ENCODE results near the gene STPG3. TPM values are rescaled to one million over a fixed set of nuclear protein-coding genes. Genes with fewer than 3 reads are reported as not detected.

Gene STPG3
- total RNA-seq, 2 experiments from 2014 or later: not detected

DNA sequence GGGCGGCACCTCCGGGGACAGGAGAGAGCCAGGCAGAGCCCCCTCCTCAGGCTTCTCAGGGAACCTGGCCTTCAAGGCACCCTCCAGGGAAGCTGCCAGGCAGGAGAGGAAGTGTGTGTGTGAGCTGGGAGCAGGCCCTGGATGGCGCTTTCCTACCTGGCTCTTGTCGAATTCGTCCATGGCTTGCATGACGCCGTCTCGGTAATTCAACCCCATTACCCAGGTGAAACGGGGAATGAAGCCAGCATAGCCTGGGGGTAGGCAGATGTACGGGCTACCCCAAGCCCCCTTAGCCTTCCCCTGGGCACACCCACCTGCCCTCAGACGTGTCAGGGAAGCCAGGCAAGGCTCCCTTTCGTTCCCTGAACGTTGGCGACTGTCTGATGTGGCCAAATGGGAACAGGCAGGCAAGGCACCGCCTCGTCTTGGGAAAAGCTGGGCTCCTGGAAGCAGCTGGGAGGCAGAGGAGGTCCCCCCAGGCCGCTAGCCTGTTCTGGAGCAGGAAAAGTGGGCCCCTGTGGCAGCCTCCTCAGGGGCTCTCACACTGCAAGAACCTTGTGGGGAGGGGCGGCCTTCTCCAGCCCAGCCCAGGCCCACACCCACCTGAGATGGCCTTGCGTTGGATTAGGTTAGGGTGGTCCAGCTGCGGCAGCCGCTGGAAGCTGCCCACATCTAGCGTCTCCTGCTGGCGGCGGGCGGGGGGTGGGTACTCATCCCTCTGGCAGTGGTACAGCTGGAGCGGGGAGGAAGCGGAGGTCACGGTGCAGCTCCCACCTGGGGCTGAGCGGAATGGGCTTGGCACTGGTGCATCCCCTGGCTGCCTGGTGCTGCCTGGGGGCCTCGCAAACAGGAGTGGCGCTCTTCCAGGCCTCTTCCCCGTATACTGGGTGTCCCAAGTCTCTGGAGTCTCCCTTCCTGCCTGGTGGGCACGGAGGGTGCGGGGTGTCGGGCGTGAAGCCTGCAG is 6.3 kb upstream of the STPG3 start:
- no peak overlapping the region for H3K4me3 Mint-ChIP-seq
- CTCF ChIA-PET: no interaction called here
- intact Hi-C loops (cut with micrococcal nuclease): loop anchor here (5.0 to 10.0 kb wide), 4 partner anchors 42 to 832 kb away; partner anchors contain the start of genes ANAPC2, ENTR1, PMPCA and SEC16A

DNA sequence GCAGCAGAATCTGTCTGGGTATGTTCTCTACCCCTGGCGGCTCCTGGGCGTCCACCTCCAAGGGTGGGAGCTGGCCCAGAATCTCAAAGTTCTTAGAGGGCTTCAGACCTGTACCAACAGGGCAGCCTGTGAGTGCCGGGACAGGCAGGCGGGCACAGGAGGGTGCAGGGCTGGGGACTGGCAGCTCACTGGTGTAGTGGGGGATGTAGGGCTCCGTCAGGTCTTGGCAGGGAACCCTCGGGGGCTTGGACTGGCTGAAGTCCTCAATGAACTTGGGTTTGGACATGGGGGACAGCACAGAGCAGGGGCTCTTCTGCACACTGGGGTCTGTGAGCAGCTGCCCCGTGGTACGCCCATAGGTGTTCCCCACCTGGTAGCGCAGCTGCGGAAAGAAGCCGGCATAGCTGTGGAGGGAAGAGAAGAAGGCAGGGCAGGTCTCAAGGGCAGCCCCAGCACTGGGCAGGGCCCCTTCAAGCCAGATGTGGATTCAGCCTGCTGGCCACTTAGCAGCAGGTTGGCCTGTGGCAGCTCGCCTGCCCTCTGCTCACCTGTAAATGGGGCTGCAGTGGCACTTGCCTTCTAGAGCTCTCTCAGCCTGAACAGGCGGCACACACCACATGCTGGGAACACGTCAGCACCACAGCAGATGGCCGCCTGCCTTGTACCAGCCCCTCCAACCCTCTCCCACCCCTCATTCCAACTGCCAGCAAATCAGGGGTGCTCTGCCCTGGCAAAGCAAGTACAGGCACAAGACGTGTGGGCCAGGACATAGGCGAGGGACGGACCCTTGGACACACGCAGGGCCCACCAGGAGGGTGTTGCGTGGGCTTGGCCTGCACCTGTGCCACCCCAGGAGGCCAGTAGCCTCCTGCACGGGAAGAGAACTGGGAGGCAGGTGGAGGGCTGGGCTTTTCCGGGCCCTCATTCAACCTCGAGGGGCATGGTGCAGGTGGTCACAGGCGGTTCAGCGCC is 5.3 kb upstream of the STPG3 start:
- CTCF ChIA-PET: no interaction called here
- Mint-ChIP-seq H3K36me3 (ENCODE audit: low read depth) (peaks cover 20% of the 10 kb centered on the region), H3K4me3 (no peak overlapping the region), H3K4me1 (ENCODE audit: low read depth) (peaks cover 13% of the 10 kb centered on the region), H3K27me3 (ENCODE audit: low read depth) (no peaks in the 10 kb centered on the region), H3K9me3 (no peaks in the 10 kb centered on the region), H3K27ac (no peak overlapping the region)
- no peak for DNase-seq
- intact Hi-C loops (cut with micrococcal nuclease): loop anchor here (10.0 kb wide), 1 partner anchor 761 kb away; the partner anchor contains the start of gene SEC16A

More for the DNA sequence above, 6.3 kb upstream of the STPG3 start:
- Mint-ChIP-seq H3K27me3 (ENCODE audit: low read depth) (no peaks in the 10 kb centered on the region), H3K9me3 (no peaks in the 10 kb centered on the region), H3K36me3 (ENCODE audit: low read depth) (peaks cover 20% of the 10 kb centered on the region), H3K27ac (no peak overlapping the region), H3K4me1 (ENCODE audit: low read depth) (peaks cover 15% of the 10 kb centered on the region)
- no peak for DNase-seq

DNA sequence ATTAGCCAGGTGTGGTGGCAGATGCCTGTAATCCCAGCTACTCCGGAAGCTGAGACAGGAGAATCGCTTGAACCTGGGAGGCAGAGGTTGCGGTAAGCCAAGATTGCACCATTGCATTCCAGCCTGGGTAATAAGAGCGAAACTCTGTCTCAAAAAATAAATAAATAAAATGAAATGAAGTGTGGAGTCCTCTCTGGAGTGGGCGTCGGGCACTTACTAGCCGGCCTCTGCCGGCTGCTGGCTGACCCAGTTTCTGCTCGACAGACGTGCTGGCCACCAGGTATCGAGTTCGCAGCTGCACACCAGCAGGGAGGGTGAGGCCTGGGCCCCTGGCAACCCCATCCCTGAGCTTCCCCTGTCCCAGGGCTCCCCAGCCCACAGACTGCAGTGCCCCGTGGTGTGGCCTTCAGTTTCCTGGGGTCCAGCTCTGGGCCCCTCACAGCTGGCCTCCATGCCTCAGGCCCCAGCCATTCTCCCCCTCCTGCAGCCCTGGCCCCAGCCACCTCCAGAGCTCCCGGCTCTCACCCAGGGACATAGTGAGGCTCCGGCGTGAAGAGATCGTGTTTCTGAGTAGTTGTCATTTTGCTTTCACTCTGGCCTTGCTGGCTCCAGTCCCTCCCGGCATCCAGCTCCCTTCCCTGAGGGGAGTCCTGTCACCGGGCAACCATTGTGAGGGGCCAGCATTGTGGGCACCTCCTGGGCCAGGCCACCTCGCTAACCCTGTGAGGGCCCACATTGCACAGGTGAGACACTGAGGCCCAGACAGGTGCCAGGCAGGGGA is 3.8 kb upstream of the STPG3 start:
- intact Hi-C loops (cut with micrococcal nuclease): loop anchor here (10.0 kb wide), 1 partner anchor 763 kb away; the partner anchor contains the start of gene SEC16A
- Mint-ChIP-seq H3K9me3 (no peaks in the 10 kb centered on the region), H3K27me3 (ENCODE audit: low read depth) (no peaks in the 10 kb centered on the region), H3K36me3 (ENCODE audit: low read depth) (peaks cover 11% of the 10 kb centered on the region), H3K4me1 (ENCODE audit: low read depth) (peaks cover 11% of the 10 kb centered on the region), H3K4me3 (no peak overlapping the region), H3K27ac (no peak overlapping the region)
- CTCF ChIA-PET: interaction anchor here (1.1 to 1.5 kb wide), 2 partner anchors 9 to 11 kb away, joined by 3 to 4 read pairs; no protein-coding TSS in a partner anchor
- no peak for DNase-seq

DNA sequence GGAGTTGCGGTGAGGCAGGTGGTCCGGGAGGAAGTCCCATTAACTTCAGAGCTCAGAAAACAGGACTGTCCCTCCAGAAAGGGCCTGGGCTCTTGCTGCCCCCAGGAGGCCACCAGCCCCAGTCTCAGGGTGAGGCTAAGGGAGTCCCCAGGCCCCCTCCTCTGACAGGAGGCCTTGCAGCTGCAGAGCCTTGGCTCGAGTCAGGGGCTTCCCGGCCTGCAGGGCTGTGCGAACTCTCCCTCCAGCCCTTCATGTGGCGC is 3.2 kb upstream of the STPG3 start:
- no peak overlapping the region for H3K4me3 Mint-ChIP-seq
- peaks cover 5% of the 10 kb centered on the region for H3K4me1 Mint-ChIP-seq (ENCODE audit: low read depth)
- no peaks in the 10 kb centered on the region for H3K27me3 Mint-ChIP-seq (ENCODE audit: low read depth)
- H3K9me3 Mint-ChIP-seq: no peaks in the 10 kb centered on the region
- intact Hi-C loops (cut with micrococcal nuclease): loop anchor here (10.0 kb wide), 1 partner anchor 763 kb away; the partner anchor contains the start of gene SEC16A
- no peak overlapping the region for H3K27ac Mint-ChIP-seq
- DNase-seq: no peak
- CTCF ChIA-PET: interaction anchor here (1.5 kb wide), 1 partner anchor 9 kb away, joined by 4 read pairs; no protein-coding TSS in a partner anchor
- H3K36me3 Mint-ChIP-seq (ENCODE audit: low read depth): peaks cover 6% of the 10 kb centered on the region

DNA sequence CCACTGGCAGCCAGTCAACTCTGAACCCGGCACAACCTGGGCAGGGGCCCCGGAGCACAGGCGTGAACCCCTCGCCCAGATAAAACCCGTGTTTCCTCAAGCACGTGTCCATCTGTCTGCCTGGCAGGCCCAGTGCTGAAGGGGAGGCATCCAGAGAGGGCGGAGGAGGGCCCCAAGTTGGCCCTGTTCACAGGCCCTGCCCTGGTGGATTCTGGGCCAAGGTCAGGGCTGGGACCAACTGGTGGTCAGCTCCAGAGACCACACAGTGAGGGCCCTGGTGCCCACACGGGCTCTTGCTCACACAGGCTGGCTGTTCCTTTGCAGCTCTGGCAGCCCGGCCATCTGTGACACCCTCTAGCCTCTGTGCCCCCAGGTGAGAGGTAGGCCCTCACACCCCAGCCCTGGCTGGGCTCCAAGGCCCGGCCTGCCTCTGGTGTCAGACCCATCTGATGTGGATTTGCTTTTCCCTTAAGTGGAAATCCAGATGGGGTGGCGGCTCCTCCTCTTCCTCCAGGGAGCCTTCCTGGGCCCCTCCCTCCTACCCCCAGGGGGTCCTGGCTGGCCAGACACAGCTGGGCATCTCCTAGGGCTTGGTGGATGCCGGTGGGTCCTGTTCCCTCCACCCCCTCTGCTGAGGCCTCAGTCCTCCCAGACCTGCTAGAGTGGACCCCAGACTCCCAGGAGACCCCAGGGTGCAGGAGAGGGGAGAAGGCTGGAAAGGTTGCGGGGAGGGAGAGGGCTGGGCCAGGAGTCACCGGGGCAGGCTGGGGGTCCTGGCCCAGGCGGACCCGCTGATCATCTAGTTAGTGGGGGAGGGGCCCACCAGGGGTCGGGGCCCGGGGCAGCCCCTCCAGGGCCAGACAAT is 525 bp upstream of the STPG3 start:
- H3K9me3 Mint-ChIP-seq: no peaks in the 10 kb centered on the region
- peaks cover 6% of the 10 kb centered on the region for H3K4me1 Mint-ChIP-seq (ENCODE audit: low read depth)
- CTCF ChIA-PET: interaction anchor here (0.8 to 1.1 kb wide), 2 partner anchors 17 to 131 kb away, joined by 3 read pairs; no protein-coding TSS in a partner anchor
- H3K27ac Mint-ChIP-seq: no peak overlapping the region
- intact Hi-C loops (cut with micrococcal nuclease): no loop called here
- no peak for DNase-seq
- H3K27me3 Mint-ChIP-seq (ENCODE audit: low read depth): no peaks in the 10 kb centered on the region
- no peaks in the 10 kb centered on the region for H3K36me3 Mint-ChIP-seq (ENCODE audit: low read depth)
- no peak overlapping the region for H3K4me3 Mint-ChIP-seq

DNA sequence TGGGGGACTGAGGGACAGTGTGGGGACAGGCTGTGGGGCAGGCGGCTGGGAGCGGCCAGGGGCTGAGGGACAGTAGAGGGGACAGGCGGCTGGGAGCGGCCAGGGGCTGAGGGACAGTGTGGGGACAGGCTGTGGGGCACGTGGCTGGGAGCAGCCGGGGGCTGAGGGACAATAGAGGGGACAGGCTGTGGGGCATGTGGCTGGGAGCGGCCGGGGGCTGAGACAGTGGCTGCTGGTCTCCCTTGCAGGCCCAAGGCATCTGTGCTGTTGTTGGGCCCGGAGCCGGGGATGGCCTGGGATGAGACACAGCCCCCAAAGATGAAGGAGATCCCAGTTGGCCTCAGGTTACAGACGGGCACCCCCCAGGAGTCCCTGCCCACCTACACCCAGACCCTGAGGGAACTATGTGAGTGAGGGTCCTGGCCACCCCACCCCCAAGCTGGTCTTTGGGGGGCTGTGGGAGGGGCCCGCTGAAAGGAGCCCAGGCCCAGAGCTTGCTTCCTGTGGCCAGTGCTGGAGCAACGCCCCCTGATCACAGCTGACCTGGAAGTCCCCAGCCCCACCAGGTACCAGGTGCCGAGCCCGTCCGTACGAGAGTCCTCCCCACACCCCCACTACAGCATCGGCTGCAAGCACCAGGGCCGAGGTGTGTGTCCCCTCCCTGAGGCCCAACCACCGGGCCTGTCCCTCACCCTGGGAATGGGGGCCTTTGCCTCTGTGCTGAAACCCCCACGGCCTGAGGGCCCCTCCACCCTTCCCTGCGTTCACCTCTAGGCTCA is 593 bp downstream of the STPG3 start:
- Mint-ChIP-seq H3K4me1 (ENCODE audit: low read depth) (peaks cover 12% of the 10 kb centered on the region), H3K4me3 (no peak overlapping the region), H3K27me3 (ENCODE audit: low read depth) (no peaks in the 10 kb centered on the region), H3K9me3 (no peaks in the 10 kb centered on the region), H3K36me3 (ENCODE audit: low read depth) (peaks cover 1% of the 10 kb centered on the region), H3K27ac (no peak overlapping the region)
- DNase-seq: no peak
- CTCF ChIA-PET: interaction anchor here (0.8 to 1.1 kb wide), 2 partner anchors 19 to 132 kb away, joined by 3 read pairs; no protein-coding TSS in a partner anchor
- intact Hi-C loops (cut with micrococcal nuclease): no loop called here

DNA sequence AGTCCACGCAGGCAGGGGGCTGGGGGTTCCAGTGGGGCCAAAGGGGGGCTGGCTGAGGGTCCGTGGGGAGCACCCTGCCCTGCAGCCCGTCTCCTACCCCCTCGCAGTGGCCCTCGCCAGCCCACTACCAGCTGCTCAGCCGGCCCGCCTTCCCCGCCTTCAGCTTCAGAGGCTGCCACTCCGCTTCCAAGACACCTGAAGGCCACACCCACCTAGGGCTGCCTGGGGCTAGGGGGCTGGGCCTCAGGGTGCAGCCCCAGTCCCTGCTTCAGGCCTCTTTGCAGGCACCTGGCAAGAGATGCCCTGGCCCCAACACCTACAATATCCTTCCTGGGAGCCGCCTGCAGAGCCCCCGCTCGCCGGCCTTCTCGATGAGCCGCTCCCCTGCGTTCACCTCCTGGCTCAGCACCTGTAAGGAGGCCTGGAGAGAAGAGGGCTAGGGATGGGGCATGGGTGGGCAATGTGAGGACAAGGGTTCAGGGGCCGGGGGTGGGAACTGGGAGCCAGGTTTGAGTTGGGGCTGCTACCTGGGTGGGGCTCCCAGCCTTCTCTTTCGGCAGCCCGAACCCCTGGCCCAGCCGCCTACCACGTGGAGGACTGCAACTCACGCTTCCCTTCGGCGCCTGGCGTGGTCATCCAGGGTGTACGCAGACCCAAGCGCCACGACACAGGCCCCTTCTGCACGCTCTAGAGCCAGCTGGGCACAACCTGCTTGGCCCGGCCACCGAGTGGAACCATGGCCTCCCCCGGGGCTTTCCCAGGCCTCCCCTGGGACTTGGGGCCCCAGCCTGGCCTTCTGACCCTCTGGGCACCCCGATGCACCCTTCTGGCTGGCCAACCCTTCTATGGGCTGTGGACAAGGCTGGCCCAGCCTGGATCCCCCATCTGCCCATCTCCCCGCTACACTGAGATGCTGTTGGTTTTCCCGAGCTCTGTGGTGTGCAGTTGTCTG is 1.7 kb downstream of the STPG3 start:
- Mint-ChIP-seq H3K4me1 (ENCODE audit: low read depth) (peaks cover 18% of the 10 kb centered on the region), H3K27ac (no peak overlapping the region), H3K36me3 (ENCODE audit: low read depth) (peaks cover 3% of the 10 kb centered on the region), H3K4me3 (no peak overlapping the region), H3K9me3 (no peaks in the 10 kb centered on the region), H3K27me3 (ENCODE audit: low read depth) (no peaks in the 10 kb centered on the region)
- intact Hi-C loops (cut with micrococcal nuclease): no loop called here
- DNase-seq: no peak
- CTCF ChIA-PET: no interaction called here

DNA sequence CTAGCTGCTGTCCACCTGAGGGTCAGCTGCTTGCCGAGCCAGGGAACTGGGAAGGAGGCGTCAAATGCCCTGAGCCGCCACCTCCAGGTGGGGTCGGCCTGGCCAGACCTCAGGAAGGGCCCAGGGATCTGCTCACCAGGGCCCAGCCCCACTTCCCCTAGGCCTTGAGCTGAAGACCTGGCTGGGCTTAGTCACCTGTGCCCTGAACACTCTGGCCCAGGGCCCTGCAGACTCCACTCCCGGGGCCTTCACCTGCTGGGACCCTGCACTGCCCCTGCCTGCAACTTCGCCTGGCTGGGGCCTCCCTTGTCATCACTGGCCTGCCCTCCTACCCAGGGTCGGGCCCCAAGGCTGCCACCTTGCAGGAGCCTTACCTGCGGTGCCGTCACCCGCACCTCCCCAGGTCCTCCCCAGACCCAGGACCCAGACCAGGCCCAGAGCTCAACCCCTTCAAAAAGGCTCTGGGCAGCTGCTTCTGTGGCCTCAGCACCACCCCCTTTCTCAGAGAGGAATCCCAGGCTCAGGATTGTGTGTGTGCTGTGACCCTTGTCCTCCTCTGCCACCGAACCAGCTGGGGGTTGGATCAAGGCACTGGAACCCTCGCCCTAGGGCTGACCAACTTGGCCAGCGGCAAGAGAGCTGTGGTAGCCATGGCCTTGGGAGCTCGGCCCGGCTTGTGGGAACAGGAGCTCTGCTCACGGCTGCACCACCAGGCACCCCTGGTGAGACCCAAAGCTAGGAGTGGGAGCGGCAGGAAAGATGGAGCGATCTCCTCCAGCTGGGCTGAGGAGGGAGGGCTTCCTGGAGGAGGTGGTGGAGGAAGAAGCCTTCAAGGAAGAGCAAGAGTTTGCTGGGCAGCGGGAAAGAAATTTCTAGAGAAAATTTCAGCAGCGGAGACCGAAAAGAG is 2.9 kb downstream of the STPG3 start:
- no peak overlapping the region for H3K27ac Mint-ChIP-seq
- H3K4me1 Mint-ChIP-seq (ENCODE audit: low read depth): peaks cover 18% of the 10 kb centered on the region
- peak overlapping the region; percentile 85 for H3K4me3 Mint-ChIP-seq
- no peaks in the 10 kb centered on the region for H3K9me3 Mint-ChIP-seq
- peaks cover 6% of the 10 kb centered on the region for H3K36me3 Mint-ChIP-seq (ENCODE audit: low read depth)
- CTCF ChIA-PET: interaction anchor here (0.8 to 3.1 kb wide), 3 partner anchors 15 to 219 kb away, joined by 3 to 13 read pairs (median 3); no protein-coding TSS in a partner anchor
- no peak for DNase-seq
- intact Hi-C loops (cut with micrococcal nuclease): no loop called here
- no peaks in the 10 kb centered on the region for H3K27me3 Mint-ChIP-seq (ENCODE audit: low read depth)
